ENCODE data around the gene TYMP.

- no peak for TF ChIP-seq CTCF (IDR thresholded peaks at IDR 0.05; ENCODE audit: low read length)
- no peak for TF ChIP-seq EZH2 (IDR thresholded peaks at IDR 0.05; ENCODE audit: borderline replicate concordance, low read length)
Measured at GRCh38 chr22:50504369-50505211, 25.2 kb downstream of the TYMP start.

Data from OCI-LY1 (cell line).